ENCODE data around the gene MAP2K7. TPM values are rescaled to one million over a fixed set of nuclear protein-coding genes. Genes with fewer than 3 reads are reported as not detected.
A peak's percentile ranks its signal among the peaks of the same experiment; 100 is the strongest.

Gene MAP2K7
- total and polyA plus RNA-seq, 2 donors (not counting 1 experiment from before 2014, with no cell fraction given) = 7.8 to 10.4 TPM

DNA sequence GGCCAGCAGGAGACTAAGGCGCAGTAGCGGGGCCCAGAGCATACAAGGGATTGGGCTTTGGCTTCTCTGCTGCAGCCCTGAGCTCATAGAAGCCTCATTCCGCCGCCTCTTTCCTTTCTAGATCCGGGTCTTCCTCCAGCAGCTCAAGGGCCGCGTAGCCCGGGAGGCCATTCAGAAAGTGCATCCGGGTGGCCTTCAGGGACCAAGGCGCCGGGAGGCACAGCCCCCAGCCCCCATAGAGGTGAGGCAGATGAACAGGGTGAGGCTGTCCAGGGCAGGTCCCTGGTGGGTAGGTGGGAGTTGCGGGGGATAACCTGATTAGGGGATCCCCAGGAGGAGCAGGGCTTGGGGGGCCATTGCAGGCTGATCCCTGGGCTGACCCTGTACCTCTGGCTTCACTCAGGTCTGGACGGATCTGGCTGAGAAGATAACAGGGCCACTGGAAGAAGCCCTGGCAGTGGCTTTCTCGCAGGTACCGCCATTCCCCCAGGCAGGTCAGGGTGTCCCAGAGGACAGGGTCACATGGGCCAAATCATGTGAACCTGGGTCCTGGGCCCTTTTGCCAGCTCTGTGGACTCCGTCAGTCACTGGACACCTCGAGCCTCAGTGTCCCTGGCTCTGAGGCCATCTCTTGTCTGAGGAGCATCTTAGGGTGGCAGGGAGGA is 17.8 kb downstream of the MAP2K7 start:
- H2AFZ ChIP-seq (ENCODE audit: low read length) = no peak overlapping the region
- peaks cover 9% of the 10 kb centered on the region for H3K36me3 ChIP-seq (ENCODE audit: control insufficient read depth, insufficient read depth, low read length)
- DNase-seq (ENCODE audit: low read depth in 2 of 2) = no peak
- peak overlapping the region; percentile 58 for H3K9ac ChIP-seq (ENCODE audit: insufficient read depth, low read length)
- H3K4me1 ChIP-seq (ENCODE audit: control insufficient read depth, extremely low read depth, insufficient read depth, low read length) = peaks cover 21% of the 10 kb centered on the region
- peak overlapping the region; percentile 52 to 68 (median 60) for H3K4me3 ChIP-seq (replicated peaks in 1 of 4; ENCODE audit: control extremely low read depth in 1 of 4, insufficient read depth in 1 of 4, low read depth in 3 of 4, low read length in 4 of 4)
- H3K9me3 ChIP-seq (ENCODE audit: control insufficient read depth, insufficient read depth, low read depth, low read length) = no peaks in the 10 kb centered on the region
- H3K79me2 ChIP-seq (ENCODE audit: control insufficient read depth, insufficient read depth, low read length) = peaks cover 3% of the 10 kb centered on the region
- H4K20me1 ChIP-seq (ENCODE audit: control insufficient read depth, extremely low read depth, insufficient read depth, low read length) = no peaks in the 10 kb centered on the region
- H3K4me2 ChIP-seq (ENCODE audit: extremely low read depth, insufficient read depth, low read length) = peak overlapping the region; percentile 92
- TF ChIP-seq, protein P1, sequence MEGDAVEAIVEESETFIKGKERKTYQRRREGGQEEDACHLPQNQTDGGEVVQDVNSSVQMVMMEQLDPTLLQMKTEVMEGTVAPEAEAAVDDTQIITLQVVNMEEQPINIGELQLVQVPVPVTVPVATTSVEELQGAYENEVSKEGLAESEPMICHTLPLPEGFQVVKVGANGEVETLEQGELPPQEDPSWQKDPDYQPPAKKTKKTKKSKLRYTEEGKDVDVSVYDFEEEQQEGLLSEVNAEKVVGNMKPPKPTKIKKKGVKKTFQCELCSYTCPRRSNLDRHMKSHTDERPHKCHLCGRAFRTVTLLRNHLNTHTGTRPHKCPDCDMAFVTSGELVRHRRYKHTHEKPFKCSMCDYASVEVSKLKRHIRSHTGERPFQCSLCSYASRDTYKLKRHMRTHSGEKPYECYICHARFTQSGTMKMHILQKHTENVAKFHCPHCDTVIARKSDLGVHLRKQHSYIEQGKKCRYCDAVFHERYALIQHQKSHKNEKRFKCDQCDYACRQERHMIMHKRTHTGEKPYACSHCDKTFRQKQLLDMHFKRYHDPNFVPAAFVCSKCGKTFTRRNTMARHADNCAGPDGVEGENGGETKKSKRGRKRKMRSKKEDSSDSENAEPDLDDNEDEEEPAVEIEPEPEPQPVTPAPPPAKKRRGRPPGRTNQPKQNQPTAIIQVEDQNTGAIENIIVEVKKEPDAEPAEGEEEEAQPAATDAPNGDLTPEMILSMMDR (conservative IDR thresholded peaks at IDR 0.05 in 1 of 2, IDR thresholded peaks at IDR 0.05 in 1 of 2; ENCODE audit: low read depth in 1 of 2, low read length in 2 of 2) = no peak
- TF ChIP-seq EZH2 (IDR thresholded peaks at IDR 0.05; ENCODE audit: low read length, missing control alignments) = no peak
- H3K27me3 ChIP-seq (ENCODE audit: control insufficient read depth, insufficient read depth, low read length) = no peaks in the 10 kb centered on the region
- peak overlapping the region; percentile 78 for H3K27ac ChIP-seq (ENCODE audit: insufficient read depth, low read length)

DNA sequence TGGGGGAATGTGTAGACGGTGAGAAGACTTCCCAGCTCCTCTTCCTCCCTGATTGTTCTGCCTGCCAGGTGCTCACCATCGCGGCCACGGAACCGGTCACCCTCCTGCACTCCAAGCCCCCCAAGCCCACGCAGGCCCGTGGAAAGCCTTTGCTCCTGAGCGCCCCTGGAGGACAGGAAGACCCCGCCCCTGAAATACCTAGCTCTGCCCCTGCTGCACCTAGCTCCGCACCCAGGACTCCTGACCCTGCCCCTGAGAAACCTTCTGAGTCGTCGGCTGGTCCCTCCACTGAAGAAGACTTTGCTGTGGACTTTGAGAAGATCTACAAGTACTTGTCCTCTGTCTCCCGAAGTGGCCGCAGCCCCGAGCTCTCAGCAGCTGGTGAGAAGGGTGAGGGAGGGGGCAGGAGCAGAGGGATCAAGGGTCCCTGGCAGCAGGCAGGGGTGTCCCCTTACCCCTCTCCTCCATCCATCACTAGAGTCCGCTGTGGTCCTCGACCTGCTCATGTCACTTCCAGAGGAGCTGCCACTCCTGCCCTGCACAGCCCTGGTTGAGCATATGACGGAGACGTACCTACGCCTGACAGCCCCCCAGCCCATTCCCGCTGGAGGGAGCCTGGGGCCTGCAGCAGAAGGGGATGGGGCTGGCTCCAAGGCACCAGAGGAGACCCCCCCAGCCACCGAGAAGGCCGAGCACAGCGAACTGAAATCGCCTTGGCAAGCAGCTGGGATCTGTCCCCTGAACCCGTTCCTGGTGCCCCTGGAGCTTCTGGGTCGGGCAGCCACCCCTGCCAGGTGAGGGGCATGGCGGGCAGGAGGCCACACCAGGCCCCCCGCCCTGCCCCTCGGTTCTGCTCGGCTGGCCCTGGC is 18.5 kb downstream of the MAP2K7 start:
- no peak overlapping the region for H3K9ac ChIP-seq (ENCODE audit: insufficient read depth, low read length)
- H3K4me2 ChIP-seq (ENCODE audit: extremely low read depth, insufficient read depth, low read length) = peak overlapping the region; percentile 92
- H3K79me2 ChIP-seq (ENCODE audit: control insufficient read depth, insufficient read depth, low read length) = peaks cover 3% of the 10 kb centered on the region
- peak overlapping the region in 1 of 4 experiments; percentile 68 for H3K4me3 ChIP-seq (replicated peaks in 1 of 4; ENCODE audit: control extremely low read depth in 1 of 4, insufficient read depth in 1 of 4, low read depth in 3 of 4, low read length in 4 of 4)
- peaks cover 20% of the 10 kb centered on the region for H3K4me1 ChIP-seq (ENCODE audit: control insufficient read depth, extremely low read depth, insufficient read depth, low read length)
- DNase-seq (ENCODE audit: low read depth in 2 of 2) = no peak
- no peak for TF ChIP-seq EZH2 (IDR thresholded peaks at IDR 0.05; ENCODE audit: low read length, missing control alignments)
- TF ChIP-seq, protein P1 (conservative IDR thresholded peaks at IDR 0.05 in 1 of 2, IDR thresholded peaks at IDR 0.05 in 1 of 2; ENCODE audit: low read depth in 1 of 2, low read length in 2 of 2) = no peak
- H2AFZ ChIP-seq (ENCODE audit: low read length) = no peak overlapping the region
- H3K27ac ChIP-seq (ENCODE audit: insufficient read depth, low read length) = no peak overlapping the region
- no peaks in the 10 kb centered on the region for H4K20me1 ChIP-seq (ENCODE audit: control insufficient read depth, extremely low read depth, insufficient read depth, low read length)
- H3K36me3 ChIP-seq (ENCODE audit: control insufficient read depth, insufficient read depth, low read length) = peaks cover 9% of the 10 kb centered on the region
- no peaks in the 10 kb centered on the region for H3K27me3 ChIP-seq (ENCODE audit: control insufficient read depth, insufficient read depth, low read length)
- no peaks in the 10 kb centered on the region for H3K9me3 ChIP-seq (ENCODE audit: control insufficient read depth, insufficient read depth, low read depth, low read length)

DNA sequence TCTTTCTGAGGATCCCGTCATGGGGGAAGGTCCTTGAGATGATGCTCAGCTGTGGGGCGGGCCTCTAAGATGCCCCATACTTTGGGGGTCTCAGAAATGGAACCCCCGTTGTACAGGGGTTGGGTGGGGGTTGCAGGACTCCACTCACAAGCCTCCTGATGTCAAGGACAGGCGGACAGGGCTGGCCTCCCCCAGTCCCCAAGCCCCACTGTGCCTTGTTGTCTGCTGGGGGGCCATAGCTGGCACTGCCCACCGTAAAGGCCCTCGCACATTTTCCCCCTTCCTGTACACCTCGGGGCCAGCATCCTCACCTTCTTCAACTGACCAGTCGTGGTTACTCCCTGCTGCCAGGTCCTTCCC is 19.1 kb downstream of the MAP2K7 start:
- H2AFZ ChIP-seq (ENCODE audit: low read length) = no peak overlapping the region
- TF ChIP-seq, protein P1 (conservative IDR thresholded peaks at IDR 0.05 in 1 of 2, IDR thresholded peaks at IDR 0.05 in 1 of 2; ENCODE audit: low read depth in 1 of 2, low read length in 2 of 2) = no peak
- no peak for TF ChIP-seq EZH2 (IDR thresholded peaks at IDR 0.05; ENCODE audit: low read length, missing control alignments)
- no peak for DNase-seq (ENCODE audit: low read depth in 2 of 2)
- H3K4me1 ChIP-seq (ENCODE audit: control insufficient read depth, extremely low read depth, insufficient read depth, low read length) = peaks cover 20% of the 10 kb centered on the region
- H3K4me3 ChIP-seq (replicated peaks in 1 of 4; ENCODE audit: control extremely low read depth in 1 of 4, insufficient read depth in 1 of 4, low read depth in 3 of 4, low read length in 4 of 4) = no peak overlapping the region
- no peaks in the 10 kb centered on the region for H4K20me1 ChIP-seq (ENCODE audit: control insufficient read depth, extremely low read depth, insufficient read depth, low read length)
- H3K36me3 ChIP-seq (ENCODE audit: control insufficient read depth, insufficient read depth, low read length) = peaks cover 11% of the 10 kb centered on the region
- no peak overlapping the region for H3K9ac ChIP-seq (ENCODE audit: insufficient read depth, low read length)
- H3K9me3 ChIP-seq (ENCODE audit: control insufficient read depth, insufficient read depth, low read depth, low read length) = no peaks in the 10 kb centered on the region
- no peak overlapping the region for H3K4me2 ChIP-seq (ENCODE audit: extremely low read depth, insufficient read depth, low read length)
- peaks cover 3% of the 10 kb centered on the region for H3K79me2 ChIP-seq (ENCODE audit: control insufficient read depth, insufficient read depth, low read length)
- no peak overlapping the region for H3K27ac ChIP-seq (ENCODE audit: insufficient read depth, low read length)
- H3K27me3 ChIP-seq (ENCODE audit: control insufficient read depth, insufficient read depth, low read length) = no peaks in the 10 kb centered on the region

Measured in fibroblast of lung (primary cell).